ENCODE measurements around the gene RAB10. TPM values are rescaled to one million over a fixed set of nuclear protein-coding genes. Genes with fewer than 3 reads are reported as not detected.

Gene RAB10
- total and polyA plus RNA-seq, 2 of the 4 experiments (the other 2 are of a cell fraction), result 30.1 to 77.1 TPM

- intact Hi-C loops (cut with micrococcal nuclease), result loop anchor here (10.0 kb wide), 1 partner anchor 87 kb away; no protein-coding TSS in a partner anchor
- Histone ChIP-seq H2BK20ac (ENCODE audit: low read depth, low read length) (no peak overlapping the region), H4K5ac (ENCODE audit: low read depth, low read length) (no peak overlapping the region), H3K4me3 (ENCODE audit: insufficient read depth, low read depth, low read length) (no peak overlapping the region), H3K4me1 (ENCODE audit: control insufficient read depth, insufficient read depth, low read length) (no peaks in the 10 kb centered on the region), H4K91ac (ENCODE audit: insufficient read depth, low read depth, low read length) (no peak overlapping the region), H4K20me1 (ENCODE audit: insufficient read depth, low read length) (peaks cover 45% of the 10 kb centered on the region), H3K4me2 (ENCODE audit: low read depth, low read length) (no peak overlapping the region), H2BK5ac (ENCODE audit: low read depth, low read length, poor library complexity, severe bottlenecking) (no peak overlapping the region), H3K9ac (ENCODE audit: low read depth, low read length) (no peak overlapping the region), H2AFZ (replicated peaks; ENCODE audit: low read length, poor library complexity) (no peak overlapping the region), H3K9me3 (ENCODE audit: control insufficient read depth, insufficient read depth, low read length) (no peaks in the 10 kb centered on the region; the same call in 1 of the 2 replicates), H2AK9ac (replicated peaks; ENCODE audit: low read depth, low read length, poor library complexity) (no peak overlapping the region), H3K79me1 (ENCODE audit: low read depth in 1 of 2, low read length in 2 of 2) (peaks cover 21 to 50% of the 10 kb centered on the region in 2 experiments), H3K36me3 (ENCODE audit: control insufficient read depth, insufficient read depth, low read length) (peaks cover 3% of the 10 kb centered on the region; the same call in 1 of the 2 replicates), H2BK15ac (ENCODE audit: low read depth, low read length) (no peak overlapping the region), H3K27ac (ENCODE audit: insufficient read depth, low read length) (no peak overlapping the region), H3K14ac (replicated peaks; ENCODE audit: low read depth, low read length) (no peak overlapping the region), H3K9me1 (ENCODE audit: insufficient read depth, low read length) (no peaks in the 10 kb centered on the region), H3K18ac (ENCODE audit: low read depth, low read length) (no peak overlapping the region), H3K56ac (ENCODE audit: extremely low read depth, insufficient read depth, low read length) (no peak overlapping the region), H2BK120ac (ENCODE audit: low read depth, low read length) (no peak overlapping the region), H3K27me3 (ENCODE audit: control insufficient read depth, insufficient read depth, low read length) (no peaks in the 10 kb centered on the region), H3K4ac (ENCODE audit: low read depth, low read length) (no peak overlapping the region), H2AK5ac (ENCODE audit: low read depth, low read length) (no peak overlapping the region), H4K8ac (ENCODE audit: low read depth in 2 of 2, low read length in 2 of 2) (no peak overlapping the region; a peak in 1 of 4 replicates), H3K23ac (ENCODE audit: low read depth, low read length) (no peak overlapping the region)
- in situ Hi-C loops (cut with MboI; ENCODE audit: low sequenced_read_pairs), result no loop called here
- ATAC-seq (ENCODE audit: low read depth) (no peak), DNase-seq (no peak)
- TF ChIP-seq RAD21 (IDR thresholded peaks at IDR 0.05; ENCODE audit: low read length) (no peak), CHD1 (IDR thresholded peaks at IDR 0.05; ENCODE audit: low read depth, low read length) (no peak), CEBPB (IDR thresholded peaks at IDR 0.05; ENCODE audit: low read depth, low read length) (no peak), SMC3 (IDR thresholded peaks at IDR 0.05; ENCODE audit: low read depth, low read length) (no peak), MAFK (IDR thresholded peaks at IDR 0.05; ENCODE audit: low read depth, low read length) (no peak), RFX5 (IDR thresholded peaks at IDR 0.05; ENCODE audit: low read depth, low read length) (no peak), RCOR1 (IDR thresholded peaks at IDR 0.05; ENCODE audit: insufficient replicate concordance, low read length) (no peak), POLR2A (IDR thresholded peaks at IDR 0.05; ENCODE audit: low read depth, low read length) (no peak), NFE2L2 (IDR thresholded peaks at IDR 0.05; ENCODE audit: low read depth, low read length) (no peak), CTCF (conservative IDR thresholded peaks at IDR 0.05; ENCODE audit: low read depth, low read length) (no peak), BHLHE40 (IDR thresholded peaks at IDR 0.05; ENCODE audit: low read depth, low read length) (no peak), FOS (IDR thresholded peaks at IDR 0.05; ENCODE audit: low read depth, low read length) (no peak), MXI1 (IDR thresholded peaks at IDR 0.05; ENCODE audit: borderline replicate concordance, low read depth, low read length) (no peak), MAZ (IDR thresholded peaks at IDR 0.05; ENCODE audit: borderline replicate concordance, low read depth, low read length) (no peak)
- TF ChIP-seq, protein P1, sequence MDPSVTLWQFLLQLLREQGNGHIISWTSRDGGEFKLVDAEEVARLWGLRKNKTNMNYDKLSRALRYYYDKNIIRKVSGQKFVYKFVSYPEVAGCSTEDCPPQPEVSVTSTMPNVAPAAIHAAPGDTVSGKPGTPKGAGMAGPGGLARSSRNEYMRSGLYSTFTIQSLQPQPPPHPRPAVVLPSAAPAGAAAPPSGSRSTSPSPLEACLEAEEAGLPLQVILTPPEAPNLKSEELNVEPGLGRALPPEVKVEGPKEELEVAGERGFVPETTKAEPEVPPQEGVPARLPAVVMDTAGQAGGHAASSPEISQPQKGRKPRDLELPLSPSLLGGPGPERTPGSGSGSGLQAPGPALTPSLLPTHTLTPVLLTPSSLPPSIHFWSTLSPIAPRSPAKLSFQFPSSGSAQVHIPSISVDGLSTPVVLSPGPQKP (IDR thresholded peaks at IDR 0.05; ENCODE audit: borderline replicate concordance, low read depth, low read length), result no peak
- TF ChIP-seq, protein P2, sequence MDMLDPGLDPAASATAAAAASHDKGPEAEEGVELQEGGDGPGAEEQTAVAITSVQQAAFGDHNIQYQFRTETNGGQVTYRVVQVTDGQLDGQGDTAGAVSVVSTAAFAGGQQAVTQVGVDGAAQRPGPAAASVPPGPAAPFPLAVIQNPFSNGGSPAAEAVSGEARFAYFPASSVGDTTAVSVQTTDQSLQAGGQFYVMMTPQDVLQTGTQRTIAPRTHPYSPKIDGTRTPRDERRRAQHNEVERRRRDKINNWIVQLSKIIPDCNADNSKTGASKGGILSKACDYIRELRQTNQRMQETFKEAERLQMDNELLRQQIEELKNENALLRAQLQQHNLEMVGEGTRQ (IDR thresholded peaks at IDR 0.05; ENCODE audit: low read depth, low read length), result no peak
- dilution Hi-C loops (cut with HindIII; ENCODE audit: low sequenced_read_pairs, unreplicated experiment), result no loop called here
- CTCF ChIA-PET, result no interaction called here
- no TSS peak for BruUV-seq (replicated peaks)
- WGBS, 2 experiments (ENCODE audit: extremely low coverage in 2 of 2, insufficient read length in 1 of 2), result no CpG with 5 or more reads among the region's 5 CpGs
- POLR2A ChIA-PET (ENCODE audit: unreplicated experiment), result no interaction called here
Observed at GRCh38 chr2:26081556-26081955, 47.7 kb downstream of the RAB10 start.
